Islet of Langerhans (tissue), 1 donor: ENCODE data around the gene NBPF6.
A peak's percentile ranks its signal among the peaks of the same experiment; 100 is the strongest.
"Not testable (repeated sequence)": the region's sequence is repeated elsewhere in the genome, so short reads cannot be mapped to it uniquely, and the experiment has no call there.

Experiments used
- FAIRE-seq: peaks from one replicate; lab custom pipeline; 2011; peaks lifted over from hg19 to GRCh38; lab: Jason Lieb, UNC

Gene NBPF6, protein sequence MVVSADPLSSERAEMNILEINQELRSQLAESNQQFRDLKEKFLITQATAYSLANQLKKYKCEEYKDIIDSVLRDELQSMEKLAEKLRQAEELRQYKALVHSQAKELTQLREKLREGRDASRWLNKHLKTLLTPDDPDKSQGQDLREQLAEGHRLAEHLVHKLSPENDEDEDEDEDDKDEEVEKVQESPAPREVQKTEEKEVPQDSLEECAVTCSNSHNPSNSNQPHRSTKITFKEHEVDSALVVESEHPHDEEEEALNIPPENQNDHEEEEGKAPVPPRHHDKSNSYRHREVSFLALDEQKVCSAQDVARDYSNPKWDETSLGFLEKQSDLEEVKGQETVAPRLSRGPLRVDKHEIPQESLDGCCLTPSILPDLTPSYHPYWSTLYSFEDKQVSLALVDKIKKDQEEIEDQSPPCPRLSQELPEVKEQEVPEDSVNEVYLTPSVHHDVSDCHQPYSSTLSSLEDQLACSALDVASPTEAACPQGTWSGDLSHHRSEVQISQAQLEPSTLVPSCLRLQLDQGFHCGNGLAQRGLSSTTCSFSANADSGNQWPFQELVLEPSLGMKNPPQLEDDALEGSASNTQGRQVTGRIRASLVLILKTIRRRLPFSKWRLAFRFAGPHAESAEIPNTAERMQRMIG

DNA sequence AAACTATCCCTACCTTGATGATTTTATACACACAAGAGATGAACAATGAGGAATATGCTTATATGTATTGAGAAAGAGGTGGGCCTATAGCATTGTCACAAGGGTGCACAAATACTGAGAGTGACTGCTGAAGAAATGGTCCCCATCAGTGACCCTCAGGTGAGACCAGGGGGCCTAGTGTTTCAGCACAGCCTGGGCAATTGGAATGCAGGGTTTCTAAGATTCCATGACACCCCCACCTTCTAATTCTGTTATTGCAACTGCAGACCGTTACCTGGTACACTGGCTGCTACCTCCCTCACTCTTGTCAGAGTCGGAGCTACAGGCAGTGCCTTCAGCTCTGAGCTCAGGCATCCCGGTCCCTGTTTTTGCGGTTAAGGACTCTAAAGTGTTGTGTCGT lies at the start of gene NBPF6:
Gene NBPF6, plus strand, starts transcription at position 301 of the 400 bp plus-strand sequence. CDS start 259 bp downstream, outside the sequence.
- FAIRE-seq, result not testable (repeated sequence)

DNA sequence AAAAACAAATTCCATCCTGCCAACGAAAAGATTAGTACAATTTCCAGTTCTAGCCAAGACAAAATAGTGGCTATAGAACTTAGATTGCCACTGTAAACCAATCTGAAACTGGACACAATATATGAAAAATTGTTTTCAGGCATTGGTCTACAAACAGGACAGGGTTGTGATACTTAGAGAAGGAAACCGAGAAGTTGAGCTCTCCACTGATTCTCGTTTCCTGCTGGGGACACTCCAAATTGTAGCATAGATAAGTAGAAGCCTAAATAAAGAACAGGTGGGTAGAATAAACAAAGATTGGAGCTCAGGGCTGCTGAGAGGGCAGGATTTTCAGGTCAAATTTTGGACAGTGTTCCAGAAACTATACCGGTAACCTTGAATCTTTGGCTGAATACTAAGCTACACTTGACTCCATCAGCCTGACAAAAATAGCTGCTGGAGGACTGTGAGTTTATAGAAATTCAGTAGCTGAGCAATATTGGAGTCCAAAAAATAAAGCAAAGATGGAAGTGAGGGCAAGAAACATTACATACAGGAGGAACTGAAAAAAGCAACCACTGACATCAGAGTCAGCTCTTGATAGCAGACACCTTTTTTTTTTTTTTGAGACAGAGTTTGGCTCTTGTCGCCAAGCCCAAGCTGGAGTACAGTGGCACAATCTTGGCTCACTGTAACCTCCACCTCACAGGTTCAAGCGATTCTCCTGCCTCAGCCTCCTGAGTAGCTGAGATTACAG lies 38.9 kb upstream of the NBPF6 start:
- FAIRE-seq, result not testable (repeated sequence)

DNA sequence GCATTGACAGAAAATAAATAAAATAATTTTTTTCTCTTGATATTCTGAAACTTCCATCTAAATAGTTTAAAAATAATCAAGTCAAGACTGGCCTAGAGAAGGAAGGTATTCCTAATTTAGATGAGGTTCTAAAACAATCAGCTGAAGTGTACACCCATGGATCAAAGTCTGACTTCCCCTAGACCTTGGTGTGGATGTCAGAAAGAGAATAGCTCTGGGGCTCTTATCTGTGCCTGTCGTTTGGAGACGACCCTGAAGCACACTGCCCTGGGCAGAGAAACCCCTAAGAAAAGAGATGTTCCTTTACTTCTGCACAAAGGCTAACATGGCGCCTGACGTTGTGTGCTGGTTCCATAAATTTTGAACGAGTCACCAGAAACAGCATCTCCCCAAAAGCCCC lies 30.0 kb upstream of the NBPF6 start:
- FAIRE-seq, result peak; percentile 51

DNA sequence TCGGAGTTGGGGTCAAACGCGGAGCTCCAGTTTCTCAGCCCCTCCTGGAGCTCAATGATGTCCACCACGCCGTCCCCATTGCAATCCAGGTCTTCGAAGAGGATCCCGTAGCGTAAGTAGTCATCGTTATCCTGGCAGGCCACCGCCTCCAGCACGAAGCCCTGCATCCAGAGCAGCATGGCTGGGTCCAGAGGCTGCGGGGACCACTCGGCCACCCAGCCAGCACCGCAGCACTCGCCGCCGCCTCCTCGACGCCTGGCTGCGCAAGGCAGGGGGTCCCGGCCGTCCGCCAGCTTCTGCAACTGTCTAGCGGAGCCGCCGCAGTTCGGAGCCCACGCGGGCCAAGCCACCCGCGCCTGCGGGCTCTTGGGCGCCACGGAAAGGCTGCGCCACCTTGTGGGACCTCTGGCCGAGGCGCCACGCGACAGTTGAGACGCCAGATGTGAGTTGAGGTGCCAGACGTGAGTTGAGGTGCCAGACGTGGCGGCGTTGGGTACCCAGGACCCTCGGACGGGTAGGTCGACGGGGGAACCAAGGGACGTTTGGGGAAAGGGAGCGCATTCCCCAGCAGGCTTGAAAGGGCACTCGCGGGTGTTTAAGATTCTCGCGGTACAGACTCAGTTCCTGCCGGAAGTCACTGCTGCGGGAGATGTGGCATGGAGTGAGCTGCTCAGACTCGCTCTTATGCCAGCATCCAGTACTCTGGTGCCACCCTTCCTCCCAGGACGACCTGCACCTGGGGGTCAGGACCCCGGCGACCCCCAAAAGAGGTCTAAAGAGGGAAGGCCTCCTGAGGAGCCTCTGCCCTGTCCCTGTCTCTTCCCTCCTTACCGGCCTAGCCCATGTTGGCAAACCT lies 28.9 kb upstream of the NBPF6 start:
- not testable (repeated sequence) for FAIRE-seq

DNA sequence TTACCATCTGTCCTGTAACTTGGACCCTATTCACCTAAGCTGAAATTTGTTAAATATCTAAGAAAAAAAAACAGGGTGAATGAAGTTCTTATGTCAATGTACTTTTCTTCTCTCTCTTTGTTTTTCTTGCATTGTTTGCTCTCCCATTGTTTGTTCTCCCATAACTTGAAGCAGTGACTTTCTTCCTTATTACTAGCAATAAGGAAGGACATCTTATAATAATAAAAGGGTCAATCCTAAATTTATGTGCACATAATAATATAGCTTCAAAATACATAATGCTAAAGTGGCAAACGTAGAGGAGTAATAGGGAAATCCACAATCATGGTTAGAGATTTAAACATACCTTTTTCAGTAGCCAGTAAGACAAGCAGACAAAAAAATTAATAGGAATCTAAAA lies 23.3 kb upstream of the NBPF6 start:
- not testable (repeated sequence) for FAIRE-seq

DNA sequence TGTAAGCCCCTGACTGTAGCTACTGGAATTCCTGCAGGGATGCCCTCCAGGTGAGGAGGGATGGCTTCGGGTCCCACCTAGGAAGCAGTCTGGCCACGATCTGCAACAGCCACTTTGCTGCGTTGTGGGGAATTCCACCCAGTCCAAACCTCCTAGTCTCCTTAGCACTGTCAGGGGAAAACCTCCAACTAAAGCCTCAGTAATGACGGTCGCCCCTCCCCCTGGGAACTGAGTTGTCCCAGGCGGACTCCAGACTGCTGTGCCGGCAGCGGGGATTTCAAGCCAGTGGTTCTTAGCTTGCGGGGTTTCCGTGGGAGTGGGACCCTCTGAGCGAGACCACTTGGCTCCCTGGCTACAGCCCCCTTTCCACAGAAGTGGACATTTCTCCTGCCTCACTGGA lies 18.1 kb upstream of the NBPF6 start:
- not testable (repeated sequence) for FAIRE-seq

DNA sequence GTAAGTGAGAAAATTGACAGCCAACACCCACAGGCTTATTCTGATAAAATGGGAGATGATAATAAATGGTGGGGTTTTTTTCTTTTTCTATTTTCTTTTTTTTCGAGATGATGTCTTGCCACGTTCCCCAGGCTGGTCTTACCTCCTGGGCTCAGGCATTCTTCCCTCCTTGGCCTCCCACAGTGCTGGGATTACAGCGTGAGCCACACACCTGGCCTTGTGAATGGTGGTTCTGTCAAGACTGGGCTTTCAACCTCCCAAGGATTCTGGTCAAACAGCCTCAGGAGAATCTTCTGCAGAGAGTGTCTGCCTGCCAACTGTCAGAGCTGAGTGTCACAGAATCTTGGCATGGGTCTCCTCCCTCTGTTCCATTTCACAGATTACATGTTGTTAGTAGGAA lies 16.7 kb upstream of the NBPF6 start:
- not testable (repeated sequence) for FAIRE-seq

DNA sequence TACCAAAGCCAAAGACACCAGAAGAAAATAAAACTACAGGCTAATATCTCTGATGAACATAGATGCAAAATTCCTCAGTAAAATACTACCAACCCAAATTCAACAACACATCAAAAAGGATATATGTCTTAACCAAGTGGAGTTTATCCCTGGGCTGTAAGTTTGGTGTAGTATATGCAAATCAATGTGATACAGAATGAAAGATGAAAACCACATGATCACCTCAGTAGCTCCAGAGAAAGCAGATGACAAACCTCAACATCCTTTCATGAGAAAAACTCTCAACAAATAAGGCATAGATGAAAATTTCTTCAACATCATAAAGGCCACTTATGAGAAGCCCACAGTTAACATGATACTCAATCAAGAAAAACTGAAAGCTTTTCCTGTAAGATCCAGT lies 11.6 kb upstream of the NBPF6 start:
- FAIRE-seq, result not testable (repeated sequence)

DNA sequence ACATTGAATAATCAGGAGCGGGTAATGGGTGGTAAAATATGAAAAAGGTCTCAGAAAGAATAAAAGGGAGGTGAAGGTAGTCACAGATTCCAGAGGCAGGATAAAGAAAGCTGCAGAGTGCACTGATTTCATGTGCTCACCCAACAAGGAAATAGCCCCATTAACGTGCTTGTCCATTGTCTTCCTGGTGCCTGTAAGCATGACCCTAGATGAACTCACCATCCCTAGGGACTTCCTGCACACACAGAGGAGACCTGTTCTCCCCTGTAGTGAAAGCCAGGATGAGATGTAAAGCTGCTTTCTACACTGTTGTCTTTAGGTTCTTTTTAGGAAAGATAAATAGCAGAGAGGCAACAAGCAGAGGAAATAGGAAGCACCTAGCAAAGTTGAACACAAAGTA lies 4.4 kb downstream of the NBPF6 start:
- FAIRE-seq, result not testable (repeated sequence)

DNA sequence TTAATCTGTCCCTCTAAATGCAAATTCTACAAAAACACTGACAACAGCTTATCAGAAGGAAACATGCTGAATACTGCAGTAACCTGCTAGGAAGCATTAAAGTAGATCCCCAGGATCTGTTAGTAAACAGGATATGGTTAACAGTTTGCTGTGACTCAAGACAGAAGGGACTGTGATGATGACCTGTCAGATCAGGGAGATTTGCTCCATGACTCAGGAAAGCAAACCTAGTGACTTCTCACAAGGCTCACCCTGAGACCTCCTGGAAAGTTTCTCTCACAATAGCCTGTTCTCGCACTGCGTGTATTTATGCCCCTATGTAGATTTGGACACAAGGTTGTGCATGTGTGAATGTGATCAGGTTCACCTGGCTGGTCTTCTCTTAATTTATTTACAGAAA lies 8.5 kb downstream of the NBPF6 start:
- not testable (repeated sequence) for FAIRE-seq

DNA sequence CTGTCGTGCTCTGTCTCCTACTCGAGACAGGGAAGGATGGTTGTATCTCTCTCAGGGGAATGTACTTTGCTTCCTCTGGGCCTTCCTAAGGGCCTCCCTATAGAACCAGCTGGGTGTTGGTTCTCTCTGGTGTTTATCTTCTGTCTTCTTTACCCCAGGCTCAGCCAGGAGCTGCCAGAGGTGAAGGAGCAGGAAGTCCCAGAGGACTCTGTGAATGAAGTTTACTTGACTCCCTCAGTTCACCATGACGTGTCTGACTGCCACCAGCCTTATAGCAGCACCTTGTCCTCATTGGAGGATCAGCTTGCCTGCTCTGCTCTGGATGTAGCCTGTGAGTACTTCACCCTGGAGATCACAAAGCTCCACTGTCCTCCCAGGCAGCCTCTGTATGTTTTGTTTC lies 11.6 kb downstream of the NBPF6 start:
- not testable (repeated sequence) for FAIRE-seq

DNA sequence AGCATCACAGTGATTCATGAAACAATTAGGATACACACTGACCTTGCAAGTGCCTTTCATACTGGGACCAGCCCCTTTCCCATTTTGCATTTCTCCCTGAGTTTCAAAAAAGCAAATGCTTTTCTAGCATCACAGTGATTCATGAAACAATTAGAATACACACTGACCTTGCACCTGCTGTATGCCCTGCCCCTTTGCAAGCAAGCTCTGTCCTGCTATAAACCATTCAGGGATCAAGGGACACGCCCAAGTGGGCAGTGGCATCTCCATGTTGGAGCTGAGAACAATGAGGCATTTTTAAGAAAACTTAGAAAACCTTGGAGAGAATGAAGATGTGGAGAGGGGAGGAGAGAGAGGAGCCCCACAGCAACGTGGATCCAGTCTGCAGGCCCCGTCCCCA lies 13.8 kb downstream of the NBPF6 start:
- FAIRE-seq, result not testable (repeated sequence)

DNA sequence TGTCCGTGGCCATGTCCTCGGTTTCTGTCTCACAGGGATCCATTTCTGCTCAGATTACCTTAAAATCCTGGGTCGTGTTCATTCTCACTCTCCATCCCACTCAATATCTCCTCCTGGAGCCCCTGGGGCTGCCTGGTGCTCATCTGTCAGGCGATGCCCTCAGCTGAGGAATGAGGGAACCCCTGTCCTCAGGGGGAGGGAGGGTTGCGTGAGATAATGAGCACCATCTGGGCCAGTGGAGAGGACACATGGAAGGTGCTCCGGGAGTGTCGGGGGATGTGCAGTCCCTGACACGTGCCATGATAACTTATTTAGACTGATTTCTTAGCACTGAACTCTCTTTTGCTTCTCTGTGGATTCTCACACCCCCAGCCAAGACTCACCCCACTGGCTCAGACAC lies 16.0 kb downstream of the NBPF6 start:
- FAIRE-seq, result not testable (repeated sequence)

DNA sequence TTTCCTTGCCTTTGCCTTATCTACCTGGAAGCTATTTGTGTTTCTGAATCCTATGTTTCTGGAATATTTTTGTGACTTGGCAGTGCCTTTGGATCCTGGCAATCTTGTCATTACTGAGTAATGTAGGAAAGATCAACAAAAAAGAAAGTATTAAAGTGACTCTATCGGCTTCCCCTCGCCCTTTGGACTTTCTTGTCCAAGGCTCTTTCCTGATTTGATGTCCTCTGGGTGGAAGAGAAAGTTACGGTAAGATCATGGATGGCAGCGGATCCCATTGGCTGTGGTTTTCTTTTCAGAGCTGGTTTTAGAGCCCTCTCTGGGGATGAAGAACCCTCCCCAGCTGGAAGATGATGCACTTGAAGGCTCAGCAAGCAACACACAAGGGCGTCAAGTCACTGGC lies 17.0 kb downstream of the NBPF6 start:
- not testable (repeated sequence) for FAIRE-seq

DNA sequence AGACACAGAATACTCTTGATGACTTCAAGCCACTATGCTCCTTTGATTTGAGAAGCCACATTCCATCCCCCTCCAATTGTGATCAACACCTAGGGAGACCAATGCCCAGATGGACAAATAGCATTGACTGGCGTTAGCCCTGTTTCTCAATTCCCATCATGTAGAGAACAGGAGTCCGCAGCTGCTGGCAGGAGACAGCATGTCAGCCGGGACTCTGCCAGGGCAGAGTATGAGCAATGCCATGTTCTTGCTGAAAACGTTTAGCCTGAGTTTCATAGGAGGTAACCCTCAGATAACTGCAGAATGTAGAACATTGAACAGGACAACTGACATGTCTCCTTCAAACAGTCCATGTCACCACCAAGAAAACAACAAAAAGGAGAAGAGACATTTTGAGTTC lies 20.6 kb downstream of the NBPF6 start:
- not testable (repeated sequence) for FAIRE-seq

DNA sequence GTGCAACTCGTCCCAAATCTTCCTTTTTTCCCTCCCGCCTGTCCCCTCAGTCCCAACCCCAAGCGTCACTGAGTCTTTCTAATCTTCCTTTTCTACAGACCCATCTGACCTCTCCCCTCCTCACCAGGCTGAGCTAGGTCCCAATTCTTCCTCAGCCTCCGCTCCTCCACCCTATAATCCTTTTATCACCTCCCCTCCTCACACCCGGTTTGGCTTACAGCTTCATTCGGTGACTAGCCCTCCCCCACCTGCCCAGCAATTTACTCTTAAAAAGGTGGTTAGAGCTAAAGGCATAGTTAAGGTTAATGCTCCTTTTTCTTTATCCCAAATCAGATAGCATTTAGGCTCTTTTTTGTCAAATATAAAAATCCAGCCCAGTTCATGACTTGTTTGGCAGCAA lies 24.4 kb downstream of the NBPF6 start:
- FAIRE-seq, result not testable (repeated sequence)

DNA sequence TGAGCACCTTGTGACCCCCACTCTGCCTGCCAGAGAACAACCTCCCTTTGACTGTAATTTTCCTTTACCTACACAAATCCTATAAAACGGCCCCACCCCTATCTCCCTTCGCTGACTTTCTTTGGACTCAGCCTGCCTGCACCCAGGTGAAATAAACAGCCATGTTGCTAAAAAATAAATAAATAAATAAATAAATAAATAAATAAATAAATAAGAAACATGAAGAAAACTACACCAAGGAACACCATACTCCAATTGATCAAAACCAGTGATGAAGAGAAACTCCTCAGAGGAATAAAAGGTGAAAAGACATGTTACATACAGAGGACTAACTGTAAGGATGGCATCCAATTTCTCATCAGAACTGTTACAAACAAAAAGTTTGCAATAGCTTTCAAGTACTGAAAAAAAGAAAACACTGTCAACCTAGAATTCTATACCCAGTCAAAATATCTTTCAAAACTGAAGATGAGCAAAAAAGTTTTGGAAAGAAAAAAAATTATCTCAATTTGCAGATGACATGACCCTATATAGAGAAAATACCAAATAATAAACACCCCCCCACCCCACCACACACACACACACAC lies 28.4 kb downstream of the NBPF6 start:
- no peak for FAIRE-seq

DNA sequence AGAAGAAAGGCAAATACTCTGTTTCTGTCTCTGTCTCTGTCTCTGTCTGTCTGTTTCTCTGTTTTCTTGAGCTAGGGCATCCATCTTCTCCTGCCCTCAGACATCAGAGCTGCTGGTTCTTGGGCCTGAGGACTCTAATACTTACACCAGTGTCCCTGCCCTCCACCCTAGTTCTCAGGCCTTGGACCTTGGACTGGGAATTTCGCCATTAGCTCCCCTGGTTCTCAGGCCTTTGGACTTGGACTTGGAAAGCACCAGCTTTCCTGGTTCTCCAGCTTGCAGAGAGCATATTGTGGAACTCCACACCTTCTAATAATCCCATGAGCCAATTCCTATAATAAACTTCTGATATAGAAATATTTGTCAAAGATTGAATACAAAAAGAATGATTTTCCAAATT lies 32.6 kb downstream of the NBPF6 start:
- FAIRE-seq, result no peak

DNA sequence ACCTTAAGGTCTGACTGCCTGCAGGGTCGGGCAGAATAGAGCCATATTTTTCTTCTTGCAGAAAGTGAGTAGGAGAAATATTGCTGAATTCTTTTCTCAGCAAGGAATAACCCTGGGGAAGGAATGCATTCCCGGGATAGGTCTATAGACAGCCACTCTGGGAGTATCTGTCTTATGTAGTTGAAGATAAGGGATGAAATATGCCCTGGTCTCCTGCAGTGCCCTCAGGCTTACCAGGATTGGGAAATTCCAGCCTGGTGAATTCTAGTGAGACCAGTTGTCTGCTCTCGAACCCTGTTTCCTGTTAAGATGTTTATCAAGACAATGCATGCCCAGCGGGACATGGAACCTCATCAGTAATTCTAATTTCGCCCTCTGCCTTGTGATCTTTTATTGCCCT lies 35.8 kb downstream of the NBPF6 start:
- FAIRE-seq, result not testable (repeated sequence)

DNA sequence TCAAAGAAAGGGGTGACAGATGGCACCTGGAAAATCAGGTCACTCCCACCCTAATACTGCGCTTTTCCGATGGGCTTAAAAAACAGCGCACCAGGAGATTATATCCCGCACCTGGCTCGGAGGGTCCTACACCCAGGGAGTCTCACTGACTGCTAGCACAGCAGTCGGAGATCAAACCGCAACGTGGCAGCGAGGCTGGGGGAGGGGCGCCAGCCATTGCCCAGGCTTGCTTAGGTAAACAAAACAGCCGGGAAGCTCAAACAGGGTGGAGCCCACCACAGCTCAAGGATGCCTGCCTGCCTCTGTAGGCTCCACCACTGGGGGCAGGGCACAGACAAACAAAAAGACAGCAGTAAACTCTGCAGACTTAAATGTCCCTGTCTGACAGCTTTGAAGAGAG lies 36.6 kb downstream of the NBPF6 start:
- not testable (repeated sequence) for FAIRE-seq

DNA sequence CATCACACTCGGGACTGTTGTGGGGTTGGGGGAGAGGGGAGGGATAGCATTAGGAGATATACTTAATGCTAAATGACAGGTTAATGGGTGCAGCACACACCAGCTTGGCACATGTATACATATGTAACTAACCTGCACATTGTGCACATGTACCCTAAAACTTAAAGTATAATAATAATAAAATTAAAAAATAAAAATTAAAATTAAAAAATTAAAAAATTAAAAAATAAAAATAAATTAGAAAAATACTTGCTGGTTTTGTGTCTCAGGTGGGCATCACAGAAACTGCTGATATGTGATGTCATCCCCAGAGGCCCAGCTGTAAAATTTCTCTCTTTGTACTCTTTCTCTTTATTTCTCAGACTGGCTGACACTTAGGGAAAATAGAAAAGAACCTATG lies 44.9 kb downstream of the NBPF6 start:
- FAIRE-seq, result not testable (repeated sequence)

DNA sequence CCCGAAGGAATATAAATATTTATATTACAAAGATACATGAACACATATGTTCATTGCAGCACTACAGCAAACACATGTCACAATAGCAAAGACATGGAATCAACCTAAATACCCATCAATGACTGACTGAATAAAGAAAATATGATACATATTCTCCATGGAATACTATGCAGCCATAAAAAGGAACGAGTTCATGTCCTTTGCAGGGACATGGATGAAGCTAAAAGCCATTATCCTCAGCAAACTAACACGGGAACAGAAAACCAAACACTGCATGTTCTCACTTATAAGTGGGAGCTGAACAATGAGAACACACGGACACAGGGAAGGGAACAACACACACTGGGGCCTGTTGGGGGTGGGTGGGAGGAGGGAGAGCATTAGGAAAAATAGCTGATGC lies 46.7 kb downstream of the NBPF6 start:
- not testable (repeated sequence) for FAIRE-seq
